Activated T-cell treated with anti-CD3 and anti-CD28 coated beads, Interleukin-2, amount 50 U/mL, for 4 hours (primary cell): ENCODE measurements around the gene IZUMO1. TPM values are rescaled to one million over a fixed set of nuclear protein-coding genes. Genes with fewer than 3 reads are reported as not detected.
A peak's percentile ranks its signal among the peaks of the same experiment; 100 is the strongest.
"Not testable (repeated sequence)": the region's sequence is repeated elsewhere in the genome, so short reads cannot be mapped to it uniquely, and the experiment has no call there.

ENCODE experiments used
- ATAC-seq, 2 donors: fragments of 200-7000 bp; cut with Tn5 transposase; one replicate each; pipeline ENCODE4 v1.10.0; 2021
- DNase-seq: peaks from one replicate; pipeline ENCODE4 v3.0.0-alpha.2; 2020
- H3K27me3 Mint-ChIP-seq: one replicate; pipeline ENCODE4 v1.8.0; 2021; ENCODE audit warnings: low read depth, mixed read lengths
- H3K36me3 Mint-ChIP-seq: one replicate; pipeline ENCODE4 v1.8.0; 2022; ENCODE audit warnings: mixed read lengths; ENCODE audit not compliant: insufficient read depth
- H3K4me1 Mint-ChIP-seq: one replicate; pipeline ENCODE4 v1.8.0; 2021; ENCODE audit warnings: low read depth, mixed read lengths
- H3K4me3 Mint-ChIP-seq: one replicate; pipeline ENCODE4 v1.8.0; 2021; ENCODE audit warnings: mild to moderate bottlenecking, moderate library complexity, mixed read lengths
- H3K9me3 Mint-ChIP-seq: one replicate; pipeline ENCODE4 v1.8.0; 2021; ENCODE audit warnings: mixed read lengths
- total RNA-seq, 3 donors: library from RNA; stranded (reverse); gene quantifications; one replicate each; pipeline ENCODE4 v1.2.1, GENCODE V29; 2021

IZUMO1 gene
- total RNA-seq, result not detected

DNA sequence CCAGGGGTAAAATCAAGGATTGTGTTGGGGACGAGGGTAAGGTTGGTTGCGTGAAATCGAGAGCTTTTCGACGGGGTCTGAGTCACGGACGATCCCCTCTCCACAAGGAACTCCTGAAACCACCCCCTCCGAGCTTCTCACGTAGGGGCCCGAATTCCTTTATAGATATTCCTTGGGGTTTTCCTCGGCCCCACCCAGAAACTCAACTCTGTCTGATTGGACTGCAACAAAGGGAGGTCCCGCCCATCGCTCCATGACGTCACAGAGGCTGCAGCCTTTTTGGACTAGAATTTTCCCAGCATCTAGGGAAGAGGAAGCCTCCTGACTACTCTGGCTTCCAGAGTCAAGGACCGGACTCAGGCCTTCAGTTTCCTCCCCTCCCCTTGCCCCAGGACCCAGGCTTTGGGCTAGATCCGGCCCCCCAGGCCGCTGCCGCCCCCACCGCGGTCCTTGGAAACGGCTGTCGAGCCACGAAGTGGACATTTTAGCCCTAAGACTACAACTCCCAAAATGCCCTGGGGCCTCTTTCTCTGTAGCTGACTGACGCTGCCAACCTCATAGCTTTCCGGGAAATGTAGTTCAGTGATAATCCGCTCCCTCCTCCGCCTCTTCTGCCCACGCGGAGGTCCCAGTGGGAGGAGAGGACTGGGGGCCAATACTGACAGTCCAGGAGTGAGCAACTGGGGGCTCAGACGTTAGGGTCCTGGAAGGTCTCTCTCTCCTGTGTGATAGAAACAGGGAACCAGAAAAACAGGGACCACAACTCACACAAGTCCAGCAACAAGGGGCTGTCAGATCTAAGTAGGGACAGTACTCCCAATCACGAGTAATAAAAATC is at the start of gene IZUMO1:
TSS of gene IZUMO1 (minus strand) at position 172 of the 838 bp plus-strand sequence. CDS start 1,050 bp downstream, outside the sequence.
- Mint-ChIP-seq H3K4me1 (peaks cover 10% of the 10 kb centered on the region), H3K9me3 (no peaks in the 10 kb centered on the region), H3K4me3 (peak within 1 kb of the TSS; percentile 19), H3K36me3 (no peaks in the 10 kb centered on the region), H3K27me3 (peaks cover 19% of the 10 kb centered on the region)
- ATAC-seq, result peak; percentile 79 to 81
- DNase-seq, result no peak

DNA sequence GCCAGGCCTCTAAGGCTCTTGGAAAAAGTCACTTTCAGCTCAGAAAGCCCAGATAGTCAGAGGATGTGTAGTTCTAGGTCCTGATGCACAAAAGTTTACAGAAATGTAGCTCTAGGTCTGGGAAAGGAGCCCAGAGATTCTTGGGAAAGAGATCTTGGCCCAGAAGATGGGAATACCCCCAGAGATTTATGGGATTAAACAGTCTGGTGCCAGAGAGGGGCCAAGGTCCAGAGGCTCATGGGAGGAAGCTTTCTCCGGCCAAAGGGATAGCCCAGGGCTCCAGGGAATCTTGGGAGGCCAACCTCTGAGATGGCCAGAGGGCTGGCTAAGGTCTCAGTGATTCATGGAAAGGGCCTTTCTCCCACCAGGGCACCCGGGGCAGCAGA is 49.0 kb upstream of the IZUMO1 start:
- Mint-ChIP-seq H3K36me3 (no peaks in the 10 kb centered on the region), H3K4me1 (peaks cover 2% of the 10 kb centered on the region), H3K27me3 (no peaks in the 10 kb centered on the region), H3K4me3 (peak overlapping the region; percentile 83), H3K9me3 (no peaks in the 10 kb centered on the region)
- no peak for DNase-seq
- no peak for ATAC-seq

DNA sequence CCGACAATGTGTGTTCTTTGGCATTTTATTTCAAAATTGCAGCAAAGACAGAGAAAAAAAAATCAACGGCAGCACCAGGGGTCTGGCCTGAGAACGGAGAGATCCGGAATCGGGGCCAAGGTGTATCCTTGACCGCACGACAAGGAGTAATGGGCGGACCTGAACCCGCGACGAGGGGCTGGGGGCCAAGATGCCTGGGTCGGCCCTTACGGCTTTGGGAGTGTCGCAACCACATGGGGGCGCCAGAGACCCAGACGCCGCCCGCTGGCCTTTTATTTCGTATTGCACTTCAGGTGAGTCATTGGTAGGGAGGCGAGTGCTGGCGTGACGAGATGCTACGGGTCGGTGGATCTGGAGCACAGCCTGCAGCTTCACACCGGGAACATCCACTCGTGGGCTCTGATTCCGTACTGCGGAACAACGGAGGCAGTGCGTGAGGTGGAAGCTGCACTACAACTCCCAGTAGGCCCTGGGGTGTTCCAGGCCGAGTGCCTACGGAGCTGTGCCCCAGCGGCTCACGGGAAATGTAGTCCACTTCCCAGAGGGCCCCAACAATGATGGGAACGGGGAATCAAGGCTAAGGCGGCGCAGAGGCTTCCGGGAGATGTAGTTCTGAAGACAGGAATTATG is 48.5 kb upstream of the IZUMO1 start:
- DNase-seq (peak; percentile 80), ATAC-seq (peak; percentile 98 to 99)
- H3K9me3 Mint-ChIP-seq, result no peaks in the 10 kb centered on the region
- H3K27me3 Mint-ChIP-seq, result no peaks in the 10 kb centered on the region
- no peaks in the 10 kb centered on the region for H3K36me3 Mint-ChIP-seq
- peaks cover 2% of the 10 kb centered on the region for H3K4me1 Mint-ChIP-seq
- H3K4me3 Mint-ChIP-seq, result peak overlapping the region; percentile 83

DNA sequence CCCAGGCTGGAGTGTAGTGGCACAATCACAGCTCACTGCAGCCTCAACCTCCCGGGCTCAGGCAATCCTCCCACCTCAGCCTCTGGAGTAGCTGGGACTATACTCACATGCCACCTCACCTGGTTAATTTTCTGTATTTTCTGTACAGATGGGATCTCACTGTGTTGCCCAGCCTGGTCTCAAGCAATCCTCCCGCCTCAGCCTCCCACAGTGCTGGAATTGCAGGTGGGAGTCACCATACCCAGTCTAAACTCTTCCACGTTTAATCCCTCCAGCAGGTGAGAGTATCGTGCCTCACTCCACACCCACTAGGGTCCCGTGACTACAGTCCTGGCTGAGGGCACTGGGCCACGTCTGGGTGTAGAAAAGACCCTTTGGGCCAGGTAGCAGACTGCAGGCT is 47.6 kb upstream of the IZUMO1 start:
- H3K4me1 Mint-ChIP-seq, result peaks cover 2% of the 10 kb centered on the region
- ATAC-seq, result no peak
- no peak overlapping the region for H3K4me3 Mint-ChIP-seq
- DNase-seq, result no peak
- H3K9me3 Mint-ChIP-seq, result no peaks in the 10 kb centered on the region
- no peaks in the 10 kb centered on the region for H3K36me3 Mint-ChIP-seq
- no peaks in the 10 kb centered on the region for H3K27me3 Mint-ChIP-seq

DNA sequence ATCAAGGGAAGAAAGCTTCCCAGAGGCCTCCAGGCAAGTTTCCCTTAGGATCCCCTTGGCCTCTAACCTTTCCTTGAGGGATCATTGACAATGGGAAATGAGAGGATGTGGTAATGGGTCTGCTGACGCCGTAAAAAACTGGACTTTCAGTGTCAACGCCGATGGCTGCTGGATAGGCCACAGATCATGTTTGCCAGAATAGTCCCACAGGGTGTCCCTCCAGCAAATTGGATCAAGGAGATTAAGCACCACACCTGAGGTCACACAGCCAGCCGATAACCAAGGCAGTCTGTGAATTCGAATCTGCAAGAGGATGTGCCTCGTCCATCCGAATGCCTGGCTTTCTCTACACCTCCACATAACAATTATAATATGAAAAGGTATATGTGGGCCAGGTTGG is 46.6 kb upstream of the IZUMO1 start:
- H3K4me3 Mint-ChIP-seq, result no peak overlapping the region
- no peaks in the 10 kb centered on the region for H3K36me3 Mint-ChIP-seq
- peaks cover 2% of the 10 kb centered on the region for H3K4me1 Mint-ChIP-seq
- H3K27me3 Mint-ChIP-seq, result no peaks in the 10 kb centered on the region
- no peaks in the 10 kb centered on the region for H3K9me3 Mint-ChIP-seq
- ATAC-seq (no peak), DNase-seq (no peak)

DNA sequence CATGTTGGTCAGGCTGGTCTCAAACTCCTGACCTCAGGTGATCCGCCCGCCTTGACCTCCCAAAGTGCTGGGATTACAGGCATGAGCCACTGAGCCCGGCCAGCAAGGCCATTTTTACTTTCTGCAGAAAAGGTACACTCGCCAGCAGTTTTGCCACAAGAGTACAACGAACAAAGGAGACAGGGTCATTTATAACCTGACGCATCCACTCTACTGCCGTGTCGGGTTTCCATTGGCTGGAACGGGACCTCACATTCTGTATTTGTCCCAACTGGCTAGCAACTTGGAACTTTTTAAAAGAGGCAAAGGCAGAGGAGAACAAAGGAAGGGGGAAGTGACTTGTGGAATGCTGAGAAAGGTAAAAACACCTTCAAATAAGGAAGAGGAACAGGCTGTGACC is 40.6 kb upstream of the IZUMO1 start:
- ATAC-seq, DNase-seq, H3K4me1 Mint-ChIP-seq: not testable (repeated sequence)

DNA sequence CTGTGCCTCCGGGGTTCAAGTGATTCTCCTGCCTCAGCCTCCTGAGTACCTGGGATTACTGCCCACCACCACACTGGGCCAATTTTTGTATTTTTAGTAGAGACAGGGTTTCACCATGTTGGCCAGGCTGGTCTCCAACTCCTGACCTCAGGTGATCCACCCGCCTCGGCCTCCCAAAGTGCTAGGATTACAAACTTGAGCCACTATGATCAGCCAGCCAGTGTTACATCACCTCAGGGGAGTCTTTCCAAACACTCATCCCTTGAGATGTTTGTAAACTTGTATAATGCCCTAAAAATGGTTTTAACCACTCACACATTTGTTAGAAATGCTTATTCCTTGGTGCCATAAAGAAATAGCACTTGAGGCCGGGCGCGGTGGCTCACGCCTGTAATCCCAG is 39.7 kb upstream of the IZUMO1 start:
- H3K27me3 Mint-ChIP-seq, ATAC-seq, H3K4me3 Mint-ChIP-seq, DNase-seq, H3K4me1 Mint-ChIP-seq, H3K36me3 Mint-ChIP-seq, H3K9me3 Mint-ChIP-seq: not testable (repeated sequence)

More for the DNA sequence above, 40.6 kb upstream of the IZUMO1 start:
- H3K4me3 Mint-ChIP-seq, H3K27me3 Mint-ChIP-seq, H3K36me3 Mint-ChIP-seq, H3K9me3 Mint-ChIP-seq: not testable (repeated sequence)

DNA sequence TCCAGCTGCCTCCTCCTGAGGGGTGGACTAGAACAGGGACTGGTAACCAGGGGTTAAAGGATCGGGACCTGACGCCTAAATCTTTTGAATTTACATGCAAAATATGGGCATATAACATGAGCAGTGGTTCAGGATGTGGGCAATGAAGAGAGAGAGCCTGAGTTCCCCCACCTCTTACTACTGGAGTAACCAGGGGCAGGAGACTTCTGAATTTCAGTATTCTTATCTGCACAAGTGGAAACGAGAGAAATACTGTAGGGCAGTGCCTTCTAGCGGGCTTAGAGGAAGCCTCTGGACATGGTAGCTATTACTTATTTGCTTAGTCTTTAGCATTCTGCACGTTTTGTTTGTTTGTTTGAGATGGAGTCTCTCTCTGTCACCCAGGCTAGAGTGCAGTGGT is 37.8 kb upstream of the IZUMO1 start:
- no peaks in the 10 kb centered on the region for H3K36me3 Mint-ChIP-seq
- H3K27me3 Mint-ChIP-seq, result peaks cover 4% of the 10 kb centered on the region
- no peak overlapping the region for H3K4me3 Mint-ChIP-seq
- peaks cover 5% of the 10 kb centered on the region for H3K4me1 Mint-ChIP-seq
- ATAC-seq, result no peak
- no peak for DNase-seq
- no peaks in the 10 kb centered on the region for H3K9me3 Mint-ChIP-seq

DNA sequence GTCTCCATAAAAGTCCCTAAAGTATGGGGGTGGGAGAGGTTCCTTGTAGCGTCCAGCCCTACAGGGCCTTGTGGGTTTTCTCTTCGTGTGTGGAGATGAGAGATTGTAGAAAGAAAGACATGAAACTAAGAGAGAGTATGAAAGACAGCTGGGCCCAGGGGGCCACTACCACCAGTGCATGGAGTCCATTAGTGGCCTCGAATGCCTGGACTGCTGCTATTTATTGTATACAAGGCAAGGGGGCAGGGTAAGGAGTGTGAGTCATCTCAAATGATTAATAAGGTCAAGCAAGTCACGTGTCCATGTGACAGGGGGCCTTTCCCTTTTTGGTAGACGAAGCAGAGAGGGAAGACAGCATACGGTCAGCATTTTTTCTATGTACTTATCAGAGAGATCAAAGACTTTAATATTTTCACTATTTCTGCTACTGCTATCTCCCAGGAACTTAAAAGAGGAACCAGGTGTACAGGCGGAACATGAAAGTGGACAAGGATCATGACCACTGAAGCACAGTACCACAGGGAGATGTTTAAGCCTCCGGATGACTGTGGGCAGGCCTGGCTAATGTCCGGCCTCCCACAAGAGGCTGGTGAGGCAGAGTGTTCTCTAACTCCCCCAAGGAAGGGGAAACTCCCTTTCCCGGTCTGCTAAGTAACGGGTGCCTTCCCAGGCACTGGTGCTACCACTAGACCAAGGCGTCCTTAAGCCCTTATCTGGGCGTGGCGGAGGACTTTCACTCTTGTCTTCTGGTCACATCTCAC is 34.1 kb upstream of the IZUMO1 start:
- Mint-ChIP-seq H3K4me3 (no peak overlapping the region), H3K27me3 (peaks cover 4% of the 10 kb centered on the region), H3K4me1 (peaks cover 5% of the 10 kb centered on the region), H3K9me3 (no peaks in the 10 kb centered on the region), H3K36me3 (no peaks in the 10 kb centered on the region)
- ATAC-seq (no peak), DNase-seq (no peak)

DNA sequence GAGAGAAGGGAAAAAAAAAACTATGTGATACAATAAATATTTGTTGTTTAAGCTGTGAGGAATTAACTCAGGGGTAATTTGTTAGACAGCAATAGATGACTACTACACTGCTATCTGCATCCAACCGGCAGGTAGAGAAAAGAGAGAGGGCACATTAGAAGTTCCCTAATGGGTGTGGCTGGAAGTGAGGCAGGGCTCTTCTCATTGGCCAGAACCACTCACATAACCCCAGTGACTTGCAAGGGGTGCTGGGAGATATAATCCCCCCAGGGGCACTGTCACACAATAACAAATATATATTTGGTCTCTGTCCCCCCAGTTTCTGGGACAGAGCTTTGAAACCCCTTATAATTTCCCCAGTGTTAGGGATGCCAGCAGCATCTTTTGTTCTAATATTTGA is 32.9 kb upstream of the IZUMO1 start:
- Mint-ChIP-seq H3K9me3 (no peaks in the 10 kb centered on the region), H3K4me3 (no peak overlapping the region), H3K27me3 (peaks cover 4% of the 10 kb centered on the region), H3K4me1 (peaks cover 5% of the 10 kb centered on the region), H3K36me3 (no peaks in the 10 kb centered on the region)
- DNase-seq (no peak), ATAC-seq (no peak)

DNA sequence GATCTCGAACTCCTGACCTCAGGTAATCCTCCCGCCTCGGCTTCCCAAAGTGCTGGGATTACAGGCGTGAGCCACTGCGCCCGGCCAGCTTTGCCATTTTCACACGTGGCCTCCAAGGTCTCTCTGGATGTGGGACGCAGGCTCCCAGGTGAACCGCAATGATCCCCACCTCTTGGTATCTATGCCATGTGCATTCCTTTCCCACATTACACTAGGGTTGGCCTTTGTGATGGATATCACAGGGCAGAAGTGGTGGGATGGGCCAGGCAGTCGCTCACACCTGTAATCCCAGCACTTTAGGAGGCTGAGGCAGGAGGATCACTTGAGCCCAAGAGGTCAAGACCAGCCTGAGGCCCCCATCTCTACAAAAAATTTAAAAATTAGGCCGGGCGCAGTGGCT is 31.0 kb upstream of the IZUMO1 start:
- ATAC-seq (no peak), DNase-seq (no peak)
- Mint-ChIP-seq H3K4me3 (no peak overlapping the region), H3K27me3 (peaks cover 4% of the 10 kb centered on the region), H3K4me1 (peaks cover 5% of the 10 kb centered on the region), H3K36me3 (no peaks in the 10 kb centered on the region), H3K9me3 (no peaks in the 10 kb centered on the region)

DNA sequence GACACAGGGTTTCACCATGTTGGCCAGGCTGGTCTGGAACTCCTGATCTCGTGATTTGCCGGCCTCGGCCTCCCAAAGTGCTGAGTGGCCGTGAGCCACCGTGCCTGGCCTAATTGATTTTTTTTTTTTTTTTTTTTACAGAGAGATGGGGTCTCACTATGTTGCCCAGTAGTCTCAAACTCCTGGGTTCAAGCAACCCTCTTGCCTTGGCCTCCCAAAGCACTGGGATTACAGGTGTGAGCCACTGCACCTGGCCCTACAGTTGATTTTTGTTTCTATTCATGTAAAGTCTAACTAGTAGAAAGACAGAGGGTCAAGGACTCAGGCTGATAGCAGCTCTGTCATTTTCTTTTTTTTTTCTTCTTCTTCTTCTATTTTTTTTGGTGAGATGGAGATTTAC is 30.4 kb upstream of the IZUMO1 start:
- peaks cover 3% of the 10 kb centered on the region for H3K27me3 Mint-ChIP-seq
- no peaks in the 10 kb centered on the region for H3K9me3 Mint-ChIP-seq
- DNase-seq, result no peak
- no peak for ATAC-seq
- no peaks in the 10 kb centered on the region for H3K36me3 Mint-ChIP-seq
- peaks cover 2% of the 10 kb centered on the region for H3K4me1 Mint-ChIP-seq
- H3K4me3 Mint-ChIP-seq, result no peak overlapping the region

DNA sequence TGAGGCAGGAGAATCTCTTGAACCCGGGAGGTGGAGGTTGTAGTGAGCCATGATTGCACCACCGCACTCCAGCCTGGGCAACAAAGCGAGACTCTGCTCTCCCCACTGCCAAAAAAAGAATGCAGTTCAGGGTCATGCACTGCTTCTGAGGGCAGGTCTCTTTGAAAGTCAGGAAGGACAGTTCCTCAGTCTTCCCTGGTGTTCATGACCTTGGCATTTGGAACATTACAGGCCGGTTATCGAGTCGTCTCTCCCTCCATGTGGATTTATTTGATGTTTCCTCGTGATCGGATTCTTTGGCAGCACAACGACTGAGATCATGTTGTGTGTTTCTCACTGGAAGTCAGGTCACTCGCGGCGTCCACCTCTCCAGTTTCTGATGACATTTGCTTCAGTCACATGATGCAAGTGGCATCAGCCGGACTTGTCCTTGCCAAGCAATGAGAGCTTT is 25.8 kb upstream of the IZUMO1 start:
- ATAC-seq (no peak), DNase-seq (no peak)
- no peaks in the 10 kb centered on the region for H3K4me1 Mint-ChIP-seq
- no peaks in the 10 kb centered on the region for H3K36me3 Mint-ChIP-seq
- H3K9me3 Mint-ChIP-seq, result no peaks in the 10 kb centered on the region
- H3K4me3 Mint-ChIP-seq, result no peak overlapping the region
- H3K27me3 Mint-ChIP-seq, result peaks cover 10% of the 10 kb centered on the region

DNA sequence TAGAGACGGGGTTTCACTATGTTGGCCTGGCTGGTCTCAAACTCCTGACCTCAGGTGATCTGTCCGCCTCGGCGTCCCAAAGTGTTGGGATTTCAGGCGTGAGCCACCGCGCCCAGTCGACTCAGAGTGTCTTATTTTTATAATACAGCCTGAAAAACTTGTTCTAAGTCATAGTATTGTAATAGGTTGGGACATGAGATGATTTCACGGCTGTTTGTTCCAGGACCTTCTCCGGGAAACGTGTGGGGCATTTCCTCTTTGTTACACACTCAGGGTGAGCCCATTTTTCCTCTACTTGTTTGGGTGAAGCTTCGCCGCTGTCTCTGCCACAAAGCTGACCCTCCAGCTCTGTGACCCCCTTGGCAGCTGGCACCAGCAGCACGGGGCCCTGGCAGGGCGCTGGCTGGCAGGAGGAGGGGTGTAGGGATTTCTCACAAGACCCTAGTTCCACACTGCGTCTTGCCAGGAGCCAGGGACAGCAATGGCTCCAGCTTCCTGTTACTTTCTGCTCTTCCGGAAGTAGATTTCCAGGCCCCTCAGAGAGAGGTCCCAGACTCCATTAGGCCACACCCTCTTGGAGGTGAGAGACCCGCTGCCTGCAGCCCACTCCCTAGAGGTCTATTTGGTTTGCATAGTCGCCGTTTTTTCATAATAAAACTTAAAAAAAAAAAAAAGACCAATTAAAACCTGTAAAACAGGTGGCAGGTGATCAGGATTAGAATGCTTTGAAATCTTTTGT is 24.2 kb upstream of the IZUMO1 start:
- DNase-seq (no peak), ATAC-seq (no peak)
- Mint-ChIP-seq H3K9me3 (no peaks in the 10 kb centered on the region), H3K4me1 (no peaks in the 10 kb centered on the region), H3K4me3 (no peak overlapping the region), H3K36me3 (no peaks in the 10 kb centered on the region), H3K27me3 (peaks cover 13% of the 10 kb centered on the region)
